A673 (cell line): ENCODE results near the gene VTN. TPM values are rescaled to one million over a fixed set of nuclear protein-coding genes. Genes with fewer than 3 reads are reported as not detected.

ENCODE experiments used
- BruUV-seq: library from RNA; stranded (reverse); fragments of 400-500 nt; replicated peaks from 2 replicates; lab custom pipeline; 2021; lab: Mats Ljungman, UMichigan
- CTCF ChIA-PET: fragments of 300-600 bp; sonication (Branson Sonifier 250); formaldehyde crosslinking; loops from one replicate; lab custom pipeline; 2022; ENCODE audit warnings: antibody characterized with exemption; lab: Charles Lee
- POLR2A ChIA-PET: fragments of 300-600 bp; sonication (Branson Sonifier 250); formaldehyde crosslinking; loops from one replicate; lab custom pipeline; 2022; ENCODE audit warnings: antibody characterized with exemption; ENCODE audit not compliant: low non-redundant PET; lab: Charles Lee
- DNase-seq: peaks from one replicate; pipeline ENCODE4 v3.0.0-alpha.2; 2015; ENCODE audit warnings: low spot score
- H3K27ac ChIP-seq: fragments of 200-600 bp; sonication (generic); 2 replicates; pipeline ENCODE4 v1.5.1; 2016; ENCODE audit warnings: mixed run types, low read depth, mild to moderate bottlenecking, mixed read lengths, antibody characterized with exemption, low read length; ENCODE audit not compliant: poor library complexity, severe bottlenecking
- H3K27me3 ChIP-seq: fragments of 200-600 bp; sonication (generic); replicated peaks from 2 replicates; pipeline ENCODE4 v1.6.1; 2017; ENCODE audit warnings: mixed run types, low read depth, mild to moderate bottlenecking, mixed read lengths, antibody characterized with exemption, low read length; ENCODE audit not compliant: insufficient read depth, poor library complexity
- H3K36me3 ChIP-seq: fragments of 200-600 bp; sonication (generic); 2 replicates; pipeline ENCODE4 v1.6.1; 2016; ENCODE audit warnings: mixed run types, mild to moderate bottlenecking, mixed read lengths, antibody characterized with exemption, low read length; ENCODE audit not compliant: insufficient read depth, poor library complexity, severe bottlenecking
- H3K4me1 ChIP-seq: fragments of 200-600 bp; sonication (generic); 2 replicates; pipeline ENCODE4 v1.6.1; 2017; ENCODE audit warnings: mixed run types, mild to moderate bottlenecking, mixed read lengths, antibody characterized with exemption, low read length; ENCODE audit not compliant: insufficient read depth, poor library complexity, severe bottlenecking
- H3K4me3 ChIP-seq: fragments of 200-600 bp; sonication (generic); 2 replicates; pipeline ENCODE4 v1.5.1; 2016; ENCODE audit warnings: low read depth, mixed run types, mild to moderate bottlenecking, mixed read lengths, low read length; ENCODE audit not compliant: poor library complexity, severe bottlenecking
- H3K9me3 ChIP-seq: fragments of 200-600 bp; sonication (generic); 2 replicates; pipeline ENCODE4 v1.6.1; 2016; ENCODE audit warnings: mixed run types, low read depth, mild to moderate bottlenecking, mixed read lengths, antibody characterized with exemption, low read length; ENCODE audit not compliant: poor library complexity, severe bottlenecking
- EZH2 ChIP-seq: fragments of 200-600 bp; sonication (generic); IDR thresholded peaks from 2 replicates; pipeline ENCODE4 v1.6.1; 2017; ENCODE audit warnings: borderline replicate concordance, low read depth, mild to moderate bottlenecking, mixed read lengths, antibody characterized with exemption, low read length; ENCODE audit not compliant: poor library complexity, severe bottlenecking
- intact Hi-C: fragments of 100-400 bp; cut with micrococcal nuclease; formaldehyde crosslinking; loops from one replicate; pipeline ENCODE4 v1.10.0; 2022; ENCODE audit not compliant: unreplicated experiment
- total RNA-seq: library from RNA; stranded (reverse); gene quantifications from 2 replicates; pipeline ENCODE4 v1.2.3, GENCODE V29; 2021
- TF ChIP-seq, protein P1 (sequence below): fragments of 300-800, 200-600 bp; sonication (generic); conservative IDR thresholded peaks from 2 replicates; pipeline ENCODE4 v1.5.1; 2017; ENCODE audit warnings: low read depth, mild to moderate bottlenecking, antibody characterized with exemption, low read length, moderate library complexity, mixed read lengths

The VTN gene
- total RNA-seq, 1 experiment from 2014 or later, result 0.26 TPM

DNA sequence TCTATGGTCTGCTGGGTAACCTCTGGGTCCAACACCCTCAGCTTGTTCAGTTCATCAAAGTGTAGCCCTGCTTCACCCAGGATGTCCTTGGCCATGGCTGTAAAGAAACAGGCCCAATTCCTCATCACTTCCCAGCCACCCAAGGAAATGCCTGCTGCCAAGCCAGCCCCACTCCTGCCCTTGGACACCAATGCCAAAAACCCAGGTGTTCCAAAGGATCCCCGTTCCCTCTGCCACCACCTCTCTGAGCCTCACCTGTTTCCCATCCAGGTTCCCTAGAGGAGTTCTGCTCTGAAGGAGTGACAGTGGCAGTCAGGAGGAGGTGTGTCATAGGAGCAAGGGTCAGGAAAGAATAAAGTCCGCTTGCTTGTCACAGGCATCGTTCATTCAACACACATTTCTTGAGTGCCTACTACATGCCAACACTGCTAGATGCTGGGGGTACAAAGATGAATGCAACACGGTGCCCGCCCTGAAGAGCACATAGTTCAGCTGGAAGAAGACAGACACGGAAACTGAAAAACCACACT lies 38.2 kb downstream of the VTN start:
- Histone ChIP-seq H3K9me3 (no peaks in the 10 kb centered on the region), H3K4me3 (no peak overlapping the region), H3K27me3 (no peaks in the 10 kb centered on the region), H3K36me3 (peaks cover 30% of the 10 kb centered on the region), H3K4me1 (peaks cover 11% of the 10 kb centered on the region), H3K27ac (no peak overlapping the region)
- ChIA-PET CTCF (no interaction called here), POLR2A (no interaction called here)
- no TSS peak for BruUV-seq
- intact Hi-C loops, result no loop called here
- no peak for DNase-seq
- TF ChIP-seq, protein P1, sequence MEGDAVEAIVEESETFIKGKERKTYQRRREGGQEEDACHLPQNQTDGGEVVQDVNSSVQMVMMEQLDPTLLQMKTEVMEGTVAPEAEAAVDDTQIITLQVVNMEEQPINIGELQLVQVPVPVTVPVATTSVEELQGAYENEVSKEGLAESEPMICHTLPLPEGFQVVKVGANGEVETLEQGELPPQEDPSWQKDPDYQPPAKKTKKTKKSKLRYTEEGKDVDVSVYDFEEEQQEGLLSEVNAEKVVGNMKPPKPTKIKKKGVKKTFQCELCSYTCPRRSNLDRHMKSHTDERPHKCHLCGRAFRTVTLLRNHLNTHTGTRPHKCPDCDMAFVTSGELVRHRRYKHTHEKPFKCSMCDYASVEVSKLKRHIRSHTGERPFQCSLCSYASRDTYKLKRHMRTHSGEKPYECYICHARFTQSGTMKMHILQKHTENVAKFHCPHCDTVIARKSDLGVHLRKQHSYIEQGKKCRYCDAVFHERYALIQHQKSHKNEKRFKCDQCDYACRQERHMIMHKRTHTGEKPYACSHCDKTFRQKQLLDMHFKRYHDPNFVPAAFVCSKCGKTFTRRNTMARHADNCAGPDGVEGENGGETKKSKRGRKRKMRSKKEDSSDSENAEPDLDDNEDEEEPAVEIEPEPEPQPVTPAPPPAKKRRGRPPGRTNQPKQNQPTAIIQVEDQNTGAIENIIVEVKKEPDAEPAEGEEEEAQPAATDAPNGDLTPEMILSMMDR, result no peak
- no peak for TF ChIP-seq EZH2

DNA sequence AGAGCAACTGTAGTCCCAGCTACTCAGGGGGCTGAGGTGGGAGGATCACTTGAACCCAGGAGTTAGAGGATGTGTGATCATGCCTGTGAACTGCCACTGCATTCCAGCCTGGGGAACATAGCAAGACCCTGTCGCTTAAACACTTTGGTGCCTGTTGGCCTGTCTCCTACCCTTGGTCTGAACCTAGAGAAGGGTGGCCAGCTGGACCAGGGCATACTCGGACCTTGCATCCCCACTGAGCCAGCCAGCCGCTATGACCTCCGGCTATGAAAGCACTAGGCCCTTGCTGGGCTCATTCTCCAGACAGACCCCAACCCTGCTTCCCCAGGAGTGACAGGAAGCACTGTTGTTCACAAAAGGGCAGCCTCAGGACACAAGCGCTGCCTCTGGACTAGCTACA lies 39.4 kb downstream of the VTN start:
- Histone ChIP-seq H3K9me3 (no peaks in the 10 kb centered on the region), H3K36me3 (peaks cover 43% of the 10 kb centered on the region), H3K4me1 (peaks cover 4% of the 10 kb centered on the region), H3K27me3 (no peaks in the 10 kb centered on the region), H3K4me3 (no peak overlapping the region), H3K27ac (no peak overlapping the region)
- intact Hi-C loops, result no loop called here
- no peak for DNase-seq
- TF ChIP-seq, protein P1, result no peak
- TF ChIP-seq EZH2, result no peak
- BruUV-seq, result no TSS peak
- ChIA-PET POLR2A (interaction anchor here (0.6 kb wide), 1 partner anchor 124 kb away, joined by 6 read pairs; no protein-coding TSS in a partner anchor), CTCF (no interaction called here)

DNA sequence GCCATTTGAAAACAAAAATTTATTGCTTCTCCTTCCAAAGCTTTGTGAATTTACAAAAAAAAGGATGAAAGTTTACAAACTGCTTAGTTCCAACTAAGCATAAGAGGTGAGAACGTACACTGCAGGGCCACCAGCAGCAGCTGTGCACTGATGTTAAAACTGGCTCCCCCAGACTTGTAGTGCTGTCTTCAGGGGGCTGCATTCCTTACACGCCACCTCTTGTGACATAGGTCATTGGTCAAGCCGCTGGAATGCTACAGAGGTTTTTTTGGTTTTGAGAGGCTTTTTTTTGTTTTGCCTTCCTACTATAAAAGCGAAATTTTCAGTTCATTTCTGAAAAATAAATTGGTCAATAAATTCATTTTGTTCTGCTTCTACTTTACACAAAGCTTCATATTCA lies 41.8 kb downstream of the VTN start:
- intact Hi-C loops, result no loop called here
- CTCF ChIA-PET, result no interaction called here

More for the DNA sequence above, 41.8 kb downstream of the VTN start:
- H3K9me3 ChIP-seq, result no peaks in the 10 kb centered on the region
- H3K27ac ChIP-seq, result no peak overlapping the region
- H3K27me3 ChIP-seq, result no peaks in the 10 kb centered on the region
- H3K36me3 ChIP-seq, result peaks cover 52% of the 10 kb centered on the region
- no peaks in the 10 kb centered on the region for H3K4me1 ChIP-seq
- no peak for DNase-seq
- no TSS peak for BruUV-seq
- H3K4me3 ChIP-seq, result no peak overlapping the region
- TF ChIP-seq EZH2, result no peak
- TF ChIP-seq, protein P1, result no peak
- POLR2A ChIA-PET, result interaction anchor here (0.7 kb wide), 1 partner anchor 43 kb away, joined by 3 read pairs; no protein-coding TSS in a partner anchor
